Measurements from ENCODE around the gene DENND1B.

DNA sequence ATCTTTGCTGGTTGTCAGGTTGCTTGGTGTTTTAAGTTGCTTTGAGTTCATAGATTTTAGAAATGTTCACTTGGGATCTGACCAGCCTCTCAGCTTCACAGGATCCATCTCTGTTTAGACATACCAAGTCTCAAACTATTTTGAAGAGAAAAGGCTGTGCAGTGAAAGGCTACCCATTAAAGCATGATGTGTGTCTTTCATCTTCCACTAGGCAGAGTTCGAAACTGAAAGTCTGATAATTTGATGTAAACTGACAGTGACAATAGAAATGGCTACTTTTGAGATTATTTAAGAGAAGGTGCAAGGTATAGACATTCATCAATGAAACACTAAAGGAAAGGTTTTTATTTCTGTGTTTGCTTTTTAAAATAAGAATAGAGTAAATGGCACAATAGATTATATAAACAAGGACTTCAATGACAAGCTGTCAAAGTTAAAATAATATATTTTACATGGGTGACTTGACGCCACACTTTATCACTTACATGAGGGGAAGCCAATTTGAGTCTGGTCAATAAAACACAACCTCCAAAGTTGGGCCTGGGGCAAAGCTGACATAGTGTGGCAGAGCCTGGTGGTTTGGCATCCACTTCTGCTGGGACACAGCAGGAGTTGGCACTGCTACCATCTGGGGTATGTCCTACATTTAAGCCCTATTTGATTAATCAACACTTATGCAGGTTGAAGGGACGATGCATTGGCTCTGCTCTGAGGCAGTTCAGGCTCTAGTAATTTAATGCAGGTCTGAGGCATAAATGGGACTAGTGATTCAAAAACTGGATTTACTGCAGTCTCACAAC lies 309.6 kb downstream of the DENND1B start:
- TF ChIP-seq CTCF (IDR thresholded peaks at IDR 0.05) (no peak), EZH2 (IDR thresholded peaks at IDR 0.05) (no peak), EZH2phosphoT487 (IDR thresholded peaks at IDR 0.05) (no peak)

Measured in neural progenitor cell (in vitro differentiated cells).